Trophoblast cell (in vitro differentiated cells and primary cell): ENCODE results near the gene UBXN11.

ENCODE experiments used
- DNase-seq, 2 donors: peaks; one replicate each; pipeline ENCODE4 v3.0.0-alpha.2; 2016
- H2AFZ ChIP-seq: 2 replicates; pipeline ENCODE4 v1.6.1; 2013; ENCODE audit warnings: low read length, moderate library complexity, mild to moderate bottlenecking; ENCODE audit not compliant: insufficient read depth, poor library complexity
- H2AK5ac ChIP-seq: 2 replicates; pipeline ENCODE4 v1.6.1; 2013; ENCODE audit warnings: mild to moderate bottlenecking, low read length
- H2BK120ac ChIP-seq: 2 replicates; pipeline ENCODE4 v1.6.1; 2013; ENCODE audit warnings: low read length, mild to moderate bottlenecking, moderate library complexity; ENCODE audit not compliant: insufficient read depth, poor library complexity
- H2BK12ac ChIP-seq: 2 replicates; pipeline ENCODE4 v1.6.1; 2013; ENCODE audit warnings: mild to moderate bottlenecking, low read length, moderate library complexity
- H2BK5ac ChIP-seq: 2 replicates; pipeline ENCODE4 v1.6.1; 2013; ENCODE audit warnings: low read length, low read depth, moderate library complexity, mild to moderate bottlenecking; ENCODE audit not compliant: poor library complexity
- H3K14ac ChIP-seq: 2 replicates; pipeline ENCODE4 v1.6.1; 2013; ENCODE audit warnings: mild to moderate bottlenecking, low read length
- H3K18ac ChIP-seq: 2 replicates; pipeline ENCODE4 v1.6.1; 2013; ENCODE audit warnings: mild to moderate bottlenecking, low read length
- H3K23ac ChIP-seq: 2 replicates; pipeline ENCODE4 v1.6.1; 2013; ENCODE audit warnings: low read length
- H3K27ac ChIP-seq: 2 replicates; pipeline ENCODE4 v1.5.1; 2013; ENCODE audit warnings: low read depth, mild to moderate bottlenecking, inconsistent platforms, low read length, moderate library complexity
- H3K27me3 ChIP-seq: 2 replicates; pipeline ENCODE4 v1.6.1; 2013; ENCODE audit warnings: inconsistent platforms, mild to moderate bottlenecking, low read length, moderate library complexity; ENCODE audit not compliant: insufficient read depth
- H3K36me3 ChIP-seq, 2 experiments: 1 replicate in 1 of 2; 2 replicates in 1 of 2; pipeline ENCODE4 v1.6.1; 2013; ENCODE audit warnings: low read length in 2 of 2, mild to moderate bottlenecking in 2 of 2, moderate library complexity in 1 of 2; ENCODE audit not compliant: insufficient read depth in 2 of 2, control insufficient read depth in 1 of 2
- H3K4ac ChIP-seq: 2 replicates; pipeline ENCODE4 v1.6.1; 2013; ENCODE audit warnings: low read depth, mild to moderate bottlenecking, low read length, moderate library complexity
- H3K4me1 ChIP-seq, 2 experiments: 1 replicate in 1 of 2; 2 replicates in 1 of 2; pipeline ENCODE4 v1.6.1; 2013; ENCODE audit warnings: low read length in 2 of 2, mild to moderate bottlenecking in 2 of 2, moderate library complexity in 1 of 2; ENCODE audit not compliant: insufficient read depth in 2 of 2, control insufficient read depth in 1 of 2
- H3K4me2 ChIP-seq: 2 replicates; pipeline ENCODE4 v1.6.1; 2013; ENCODE audit warnings: inconsistent platforms, mild to moderate bottlenecking, low read length, moderate library complexity
- H3K4me3 ChIP-seq: 2 replicates; pipeline ENCODE4 v1.5.1; 2013; ENCODE audit warnings: mild to moderate bottlenecking, low read depth, low read length, inconsistent platforms
- H3K79me1 ChIP-seq: one replicate; pipeline ENCODE4 v1.6.1; 2013; ENCODE audit warnings: low read length
- H3K79me2 ChIP-seq: 2 replicates; pipeline ENCODE4 v1.6.1; 2013; ENCODE audit warnings: low read length, mild to moderate bottlenecking; ENCODE audit not compliant: control insufficient read depth, insufficient read depth, poor library complexity
- H3K9ac ChIP-seq: 2 replicates; pipeline ENCODE4 v1.6.1; 2013; ENCODE audit warnings: mild to moderate bottlenecking, low read length
- H3K9me3 ChIP-seq: 2 replicates; pipeline ENCODE4 v1.6.1; 2013; ENCODE audit warnings: low read depth, mild to moderate bottlenecking, control low read depth, inconsistent platforms, low read length; ENCODE audit not compliant: insufficient read depth
- H4K12ac ChIP-seq: 2 replicates; pipeline ENCODE4 v1.6.1; 2013; ENCODE audit warnings: low read depth, mild to moderate bottlenecking, low read length, moderate library complexity
- H4K8ac ChIP-seq: 2 replicates; pipeline ENCODE4 v1.6.1; 2013; ENCODE audit warnings: low read depth, mild to moderate bottlenecking, low read length, moderate library complexity
- H4K91ac ChIP-seq: one replicate; pipeline ENCODE4 v1.6.1; 2013; ENCODE audit warnings: low read depth, mild to moderate bottlenecking, low read length, moderate library complexity
- WGBS: extraction: QIAGEN DNeasy Blood & Tissue Kit; methylation state at CpG from one replicate; pipeline ENCODE4 v1.1.7; 2013; ENCODE audit warnings: missing lambda C conversion rate; ENCODE audit not compliant: insufficient read length, insufficient coverage; ENCODE audit errors: extremely low coverage; 5-methylcytosine and 5-hydroxymethylcytosine counted together

The UBXN11 gene

DNA sequence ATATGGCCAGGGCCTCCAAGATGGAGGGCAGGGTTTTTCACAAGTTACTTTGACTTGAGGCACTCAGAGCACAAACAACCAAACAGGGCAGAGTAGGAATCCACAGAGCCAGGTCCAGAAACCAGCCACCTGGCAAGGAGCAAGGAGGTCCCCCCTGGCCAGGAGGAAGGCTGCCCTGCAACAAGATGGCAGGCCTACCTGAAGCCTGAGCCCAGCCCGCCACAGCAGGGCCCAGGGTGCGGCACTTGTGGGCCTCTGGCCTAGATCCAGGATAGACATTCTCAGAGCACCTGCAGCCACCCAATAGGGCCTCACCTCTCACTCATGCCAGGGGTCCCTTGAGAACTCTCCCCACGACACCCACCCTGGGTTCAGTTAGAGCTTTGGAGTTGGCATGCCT is 15.0 kb downstream of the UBXN11 start:
- DNase-seq: no peak
- Histone ChIP-seq H4K12ac (no peak overlapping the region), H2AK5ac (no peak overlapping the region), H3K14ac (no peak overlapping the region), H3K9me3 (no peaks in the 10 kb centered on the region), H2BK120ac (no peak overlapping the region), H3K27me3 (no peaks in the 10 kb centered on the region), H3K4me3 (no peak overlapping the region), H4K8ac (no peak overlapping the region), H2BK12ac (no peak overlapping the region), H3K9ac (no peak overlapping the region), H3K18ac (no peak overlapping the region), H3K23ac (no peak overlapping the region), H2AFZ (no peak overlapping the region), H3K79me2 (no peaks in the 10 kb centered on the region), H3K4ac (no peak overlapping the region), H3K36me3 (no peaks in the 10 kb centered on the region), H3K4me2 (no peak overlapping the region), H4K91ac (no peak overlapping the region), H3K27ac (no peak overlapping the region), H3K79me1 (no peaks in the 10 kb centered on the region), H2BK5ac (no peak overlapping the region), H3K4me1 (peaks cover 4 to 12% of the 10 kb centered on the region in 2 experiments)
- WGBS: no CpG with 5 or more reads among the region's 3 CpGs

DNA sequence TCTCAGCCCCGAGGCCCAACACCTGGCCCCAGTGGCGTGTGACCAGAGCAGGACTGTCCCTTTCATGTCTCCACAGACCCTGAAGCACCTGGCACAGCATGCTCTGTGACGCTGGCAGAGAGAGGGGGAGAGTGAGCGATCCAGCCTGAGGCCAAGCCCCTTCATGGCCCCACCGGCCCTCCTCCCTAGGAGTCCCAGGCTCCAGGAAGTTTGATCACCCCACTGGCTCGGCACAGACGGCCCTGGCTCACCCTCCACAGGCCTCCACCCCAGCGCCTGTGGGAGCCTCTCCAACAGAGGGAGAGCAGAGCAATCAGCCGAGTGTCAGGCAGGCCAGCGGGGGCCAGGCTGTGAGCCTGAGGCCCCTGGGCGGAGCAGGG is 15.6 kb downstream of the UBXN11 start:
- Histone ChIP-seq H3K4me1 (peaks cover 4 to 12% of the 10 kb centered on the region in 2 experiments), H2BK5ac (no peak overlapping the region), H3K4me3 (no peak overlapping the region), H3K4me2 (no peak overlapping the region), H2AFZ (no peak overlapping the region), H3K36me3 (no peaks in the 10 kb centered on the region), H3K23ac (no peak overlapping the region), H3K9ac (no peak overlapping the region), H3K14ac (peak overlapping the region; percentile 28), H4K12ac (no peak overlapping the region), H2BK120ac (no peak overlapping the region), H2BK12ac (no peak overlapping the region), H3K9me3 (no peaks in the 10 kb centered on the region), H3K18ac (no peak overlapping the region), H3K27me3 (no peaks in the 10 kb centered on the region), H3K79me2 (no peaks in the 10 kb centered on the region), H2AK5ac (no peak overlapping the region), H3K4ac (no peak overlapping the region), H4K91ac (no peak overlapping the region), H3K27ac (no peak overlapping the region), H3K79me1 (no peaks in the 10 kb centered on the region), H4K8ac (no peak overlapping the region)
- no CpG with 5 or more reads among the region's 11 CpGs for WGBS
- DNase-seq: no peak

DNA sequence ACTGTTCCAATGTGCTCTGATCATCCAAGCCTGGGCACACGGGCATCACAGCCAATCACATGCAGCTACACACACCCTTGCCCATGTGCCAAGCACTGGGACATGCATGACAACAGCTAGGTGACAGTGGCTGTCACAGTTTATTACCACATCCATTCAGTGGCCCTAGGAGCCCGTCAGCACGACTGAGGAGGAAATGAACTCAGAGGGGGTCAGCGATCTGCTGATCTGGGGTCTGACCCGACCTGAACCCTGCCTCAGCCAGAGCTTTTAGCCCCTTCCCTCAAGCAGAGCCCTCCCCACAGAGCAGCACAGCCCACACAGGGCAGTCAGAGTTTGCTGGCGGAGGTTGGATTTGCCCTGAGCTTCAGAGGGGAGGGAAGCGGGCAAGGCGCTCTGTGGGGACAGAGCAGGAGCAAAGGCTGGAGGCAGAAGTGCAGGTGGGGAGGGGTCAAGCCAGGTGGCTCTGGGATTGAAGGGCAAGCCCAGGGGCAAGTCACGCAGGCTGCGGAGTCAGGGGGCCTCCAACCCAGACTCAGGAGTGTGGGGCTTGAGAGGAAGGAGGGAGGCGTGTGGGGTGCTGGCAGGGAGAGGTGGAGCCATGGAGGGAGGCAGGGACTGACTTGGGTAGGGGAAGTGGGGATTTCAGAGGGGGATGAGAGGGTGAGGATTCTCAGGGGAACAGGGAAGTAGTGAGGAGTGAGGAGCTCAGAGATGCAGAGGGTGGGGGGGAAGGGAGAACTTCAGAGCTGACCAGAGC is 16.1 kb downstream of the UBXN11 start:
- no peak overlapping the region for H2BK5ac ChIP-seq
- H3K79me1 ChIP-seq: no peaks in the 10 kb centered on the region
- H4K91ac ChIP-seq: no peak overlapping the region
- no peak overlapping the region for H3K4me2 ChIP-seq
- no peaks in the 10 kb centered on the region for H3K36me3 ChIP-seq
- H4K12ac ChIP-seq: no peak overlapping the region
- H3K79me2 ChIP-seq: no peaks in the 10 kb centered on the region
- WGBS: no CpG with 5 or more reads among the region's 11 CpGs
- H3K4ac ChIP-seq: no peak overlapping the region
- no peaks in the 10 kb centered on the region for H3K9me3 ChIP-seq
- no peak overlapping the region for H2AFZ ChIP-seq
- H3K27me3 ChIP-seq: no peaks in the 10 kb centered on the region
- no peak overlapping the region for H2AK5ac ChIP-seq
- no peak overlapping the region for H3K18ac ChIP-seq
- no peak for DNase-seq
- H3K14ac ChIP-seq: no peak overlapping the region
- H3K9ac ChIP-seq: no peak overlapping the region
- no peak overlapping the region for H2BK120ac ChIP-seq
- no peak overlapping the region for H2BK12ac ChIP-seq
- H3K27ac ChIP-seq: no peak overlapping the region
- H3K4me1 ChIP-seq: peaks cover 4 to 7% of the 10 kb centered on the region in 2 experiments
- no peak overlapping the region for H3K23ac ChIP-seq
- H4K8ac ChIP-seq: no peak overlapping the region
- no peak overlapping the region for H3K4me3 ChIP-seq

DNA sequence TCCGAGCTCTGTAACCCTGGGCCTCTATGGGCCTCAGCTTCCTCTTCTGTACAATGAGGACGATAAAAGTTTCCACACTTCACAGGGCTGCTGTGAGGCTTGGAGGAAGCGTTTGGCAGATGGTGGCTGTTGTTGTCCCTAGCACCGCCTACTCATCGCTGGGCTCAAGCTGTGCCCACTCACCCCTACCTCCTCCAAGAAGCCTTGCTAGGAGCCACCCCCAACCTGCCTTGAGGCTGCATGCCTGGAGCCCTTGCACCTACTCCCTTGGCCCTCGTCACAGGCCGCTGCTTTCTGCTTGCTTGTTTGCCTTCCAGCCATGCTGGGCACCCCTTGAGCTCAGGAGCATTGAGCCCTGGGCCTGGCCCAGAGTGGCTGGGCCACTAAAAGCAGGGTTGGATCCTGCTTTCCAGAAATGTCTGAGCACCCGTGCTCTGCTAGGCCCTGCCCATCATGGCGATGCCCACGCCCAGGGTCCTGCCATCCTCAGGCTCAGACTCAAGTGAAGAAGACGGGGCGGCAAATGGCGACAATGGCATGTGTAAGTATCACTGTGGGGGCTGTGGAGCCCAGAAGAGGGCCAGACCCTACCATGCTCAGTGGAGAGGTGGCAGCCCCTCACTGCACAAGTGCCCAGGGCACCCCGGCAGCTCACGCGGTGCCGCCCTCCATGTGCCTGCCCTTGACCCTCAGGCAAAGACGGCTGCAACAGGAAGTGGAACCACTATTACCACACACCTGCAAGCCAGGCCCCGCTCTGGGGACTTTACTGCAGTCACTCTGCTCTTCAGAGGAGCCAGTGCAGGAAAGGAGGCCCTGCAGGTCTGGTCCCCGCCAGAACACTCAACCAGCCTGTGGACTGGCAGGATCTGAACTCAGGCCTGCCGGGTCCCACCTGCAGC is 17.0 kb downstream of the UBXN11 start:
- H2BK12ac ChIP-seq: no peak overlapping the region
- no peak overlapping the region for H3K4ac ChIP-seq
- H3K27ac ChIP-seq: no peak overlapping the region
- H3K14ac ChIP-seq: no peak overlapping the region
- H4K8ac ChIP-seq: no peak overlapping the region
- H3K18ac ChIP-seq: no peak overlapping the region
- H2BK120ac ChIP-seq: no peak overlapping the region
- H3K23ac ChIP-seq: no peak overlapping the region
- no peak overlapping the region for H4K12ac ChIP-seq
- H3K79me1 ChIP-seq: no peaks in the 10 kb centered on the region
- H3K36me3 ChIP-seq: peaks cover 0 to 5% of the 10 kb centered on the region in 2 experiments
- no peak overlapping the region for H3K4me3 ChIP-seq
- no peak overlapping the region for H2AK5ac ChIP-seq
- H3K4me1 ChIP-seq: peaks cover 4 to 10% of the 10 kb centered on the region in 2 experiments
- H3K4me2 ChIP-seq: no peak overlapping the region
- no peaks in the 10 kb centered on the region for H3K79me2 ChIP-seq
- no peaks in the 10 kb centered on the region for H3K27me3 ChIP-seq
- no peak overlapping the region for H2BK5ac ChIP-seq
- no peak overlapping the region for H4K91ac ChIP-seq
- no peak for DNase-seq
- no peaks in the 10 kb centered on the region for H3K9me3 ChIP-seq
- no peak overlapping the region for H2AFZ ChIP-seq
- no CpG with 5 or more reads among the region's 21 CpGs for WGBS
- H3K9ac ChIP-seq: no peak overlapping the region
